Natural killer cell treated with Interleukin-12 subunit alpha and Interleukin-12 subunit beta and Interleukin-15 and Interleukin-18, amount 100 ng/mL, for 72 hours (primary cell): ENCODE data around the gene CPHXL. TPM values are rescaled to one million over a fixed set of nuclear protein-coding genes. Genes with fewer than 3 reads are reported as not detected.

Experiments used
- ATAC-seq, 2 donors: fragments of 150-1000 bp; cut with Tn5 transposase in 1 of 2; sonication (Bioruptor Pico), chemical (Tn5 transposase) in 1 of 2; 2 replicates each; pipeline ENCODE4 v1.10.0; 2021
- DNase-seq: peaks from one replicate; pipeline ENCODE4 v3.0.0; 2022; ENCODE audit warnings: low spot score
- H3K27ac Mint-ChIP-seq, 2 donors: 1 replicate in 1 of 2; 2 replicates in 1 of 2; pipeline ENCODE4 v1.8.0; 2022; ENCODE audit warnings: mixed read lengths in 2 of 2, mild to moderate bottlenecking in 1 of 2, moderate library complexity in 1 of 2
- H3K27me3 Mint-ChIP-seq, 2 donors: 1 replicate in 1 of 2; 2 replicates in 1 of 2; pipeline ENCODE4 v1.8.0; 2022; ENCODE audit warnings: mixed read lengths in 2 of 2
- H3K36me3 Mint-ChIP-seq: one replicate; pipeline ENCODE4 v1.8.0; 2022; ENCODE audit warnings: mixed read lengths
- H3K4me1 Mint-ChIP-seq, 2 donors: 1 replicate in 1 of 2; 2 replicates in 1 of 2; pipeline ENCODE4 v1.8.0; 2022; ENCODE audit warnings: low read depth in 2 of 2, mixed read lengths in 2 of 2, mild to moderate bottlenecking in 1 of 2
- H3K4me3 Mint-ChIP-seq: one replicate; pipeline ENCODE4 v1.8.0; 2022; ENCODE audit warnings: mixed read lengths
- H3K9me3 Mint-ChIP-seq: 2 replicates; pipeline ENCODE4 v1.8.0; 2022; ENCODE audit warnings: mixed read lengths
- total RNA-seq, 2 donors: library from RNA; stranded (reverse); gene quantifications; one replicate each; pipeline ENCODE4 v1.2.3, GENCODE V29; 2022

The CPHXL gene
- not detected for total RNA-seq

- H3K4me1 Mint-ChIP-seq = no peaks in the 10 kb centered on the region
- ATAC-seq = no peak
- H3K4me3 Mint-ChIP-seq = no peak within 1 kb of the TSS
- H3K27ac Mint-ChIP-seq = no peak within 1 kb of the TSS
- peaks cover 0 to 9% of the 10 kb centered on the region in 2 donors for H3K27me3 Mint-ChIP-seq
- peaks cover 8% of the 10 kb centered on the region for H3K9me3 Mint-ChIP-seq
- DNase-seq = no peak
- peaks cover 5% of the 10 kb centered on the region for H3K36me3 Mint-ChIP-seq
Measured at GRCh38 chr16:75726390-75726789, at the start of gene CPHXL. TSS of gene CPHXL (minus strand) at chr16:75726490. CDS start at chr16:75726442, 48 bp downstream.

GRCh38 chr16:75774197-75774596, 47.9 kb upstream of the CPHXL start:
- Mint-ChIP-seq H3K27ac (no peak overlapping the region), H3K27me3 (peaks cover 20 to 42% of the 10 kb centered on the region in 2 donors), H3K4me3 (no peak overlapping the region), H3K36me3 (no peaks in the 10 kb centered on the region), H3K4me1 (no peaks in the 10 kb centered on the region), H3K9me3 (no peaks in the 10 kb centered on the region)
- no peak for DNase-seq
- ATAC-seq = no peak

DNA sequence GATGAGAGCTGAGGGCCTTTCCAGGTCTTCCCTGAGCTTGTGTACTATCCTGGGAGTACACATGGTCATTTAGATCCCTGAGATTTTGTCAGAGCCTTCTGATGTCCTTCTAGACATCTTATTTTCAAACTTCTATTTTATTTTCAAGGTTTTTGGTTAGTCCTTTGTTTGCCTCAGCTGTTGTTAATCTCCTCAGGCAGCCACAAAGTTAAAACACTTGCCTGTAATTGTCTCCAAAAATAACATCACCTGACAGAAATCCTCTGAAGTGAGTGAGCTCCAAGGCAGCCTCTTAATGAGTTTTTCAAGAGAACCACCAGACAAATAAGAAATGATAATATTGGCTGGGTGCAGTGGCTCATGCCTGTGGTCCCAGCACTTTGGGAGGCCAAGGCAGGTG, 43.8 kb upstream of the CPHXL start:
- no peaks in the 10 kb centered on the region for H3K4me1 Mint-ChIP-seq
- H3K27ac Mint-ChIP-seq = no peak overlapping the region
- H3K27me3 Mint-ChIP-seq = peaks cover 11 to 20% of the 10 kb centered on the region in 2 donors
- H3K36me3 Mint-ChIP-seq = no peaks in the 10 kb centered on the region
- no peaks in the 10 kb centered on the region for H3K9me3 Mint-ChIP-seq
- DNase-seq = no peak
- H3K4me3 Mint-ChIP-seq = no peak overlapping the region
- ATAC-seq = no peak

GRCh38 chr16:75764154-75764768, 38.0 kb upstream of the CPHXL start:
- ATAC-seq = peak; percentile 75 to 77
- H3K9me3 Mint-ChIP-seq = no peaks in the 10 kb centered on the region
- DNase-seq = no peak
- no peak overlapping the region for H3K27ac Mint-ChIP-seq
- H3K27me3 Mint-ChIP-seq = peaks cover 8 to 18% of the 10 kb centered on the region in 2 donors
- H3K4me3 Mint-ChIP-seq = no peak overlapping the region
- H3K36me3 Mint-ChIP-seq = no peaks in the 10 kb centered on the region
- H3K4me1 Mint-ChIP-seq = no peaks in the 10 kb centered on the region

GRCh38 chr16:75763204-75763603, 36.9 kb upstream of the CPHXL start:
- H3K4me1 Mint-ChIP-seq = peaks cover 3 to 6% of the 10 kb centered on the region in 2 donors
- H3K4me3 Mint-ChIP-seq = no peak overlapping the region
- H3K9me3 Mint-ChIP-seq = no peaks in the 10 kb centered on the region
- DNase-seq = no peak
- H3K27ac Mint-ChIP-seq = no peak overlapping the region
- peaks cover 11 to 18% of the 10 kb centered on the region in 2 donors for H3K27me3 Mint-ChIP-seq
- ATAC-seq = no peak
- H3K36me3 Mint-ChIP-seq = no peaks in the 10 kb centered on the region

DNA sequence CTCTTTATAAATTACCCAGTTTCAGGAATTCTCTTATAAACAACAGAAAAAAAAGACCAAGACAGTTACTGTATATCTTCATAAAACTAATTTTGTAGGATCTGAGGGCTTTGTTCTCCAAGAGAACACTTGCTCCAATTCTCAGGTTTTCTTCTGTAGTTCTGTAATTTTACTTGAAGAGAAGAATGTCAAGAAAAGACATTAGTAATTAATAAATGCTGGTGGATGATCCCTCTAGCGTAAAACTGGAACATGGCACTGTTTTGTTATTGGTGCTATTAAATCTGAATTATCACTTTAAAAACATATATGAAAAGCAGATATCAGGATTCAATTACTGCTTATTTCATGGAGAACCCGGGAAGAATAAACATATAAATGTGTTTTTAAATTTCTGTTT, 36.5 kb upstream of the CPHXL start:
- no peak for DNase-seq

GRCh38 chr16:75761108-75761507, 34.8 kb upstream of the CPHXL start:
- Mint-ChIP-seq H3K9me3 (no peaks in the 10 kb centered on the region), H3K27ac (no peak overlapping the region), H3K4me1 (peaks cover 5 to 7% of the 10 kb centered on the region in 2 donors), H3K4me3 (no peak overlapping the region), H3K27me3 (peaks cover 9 to 25% of the 10 kb centered on the region in 2 donors), H3K36me3 (no peaks in the 10 kb centered on the region)
- DNase-seq = no peak
- ATAC-seq = no peak

More for the DNA sequence above, 36.5 kb upstream of the CPHXL start:
- Mint-ChIP-seq H3K4me3 (no peak overlapping the region), H3K9me3 (no peaks in the 10 kb centered on the region), H3K36me3 (no peaks in the 10 kb centered on the region), H3K27me3 (peaks cover 11 to 18% of the 10 kb centered on the region in 2 donors), H3K27ac (no peak overlapping the region), H3K4me1 (peaks cover 5 to 7% of the 10 kb centered on the region in 2 donors)
- ATAC-seq = no peak

GRCh38 chr16:75760018-75760519, 33.8 kb upstream of the CPHXL start:
- no peak for DNase-seq
- no peak for ATAC-seq
- Mint-ChIP-seq H3K9me3 (no peaks in the 10 kb centered on the region), H3K27ac (no peak overlapping the region), H3K27me3 (peaks cover 9 to 24% of the 10 kb centered on the region in 2 donors), H3K4me3 (no peak overlapping the region), H3K4me1 (peaks cover 5 to 7% of the 10 kb centered on the region in 2 donors), H3K36me3 (no peaks in the 10 kb centered on the region)

- no peak overlapping the region for H3K4me3 Mint-ChIP-seq
- H3K36me3 Mint-ChIP-seq = no peaks in the 10 kb centered on the region
- H3K4me1 Mint-ChIP-seq = peaks cover 5 to 7% of the 10 kb centered on the region in 2 donors
- H3K27ac Mint-ChIP-seq = no peak overlapping the region
- ATAC-seq (peak in 1 of 2 donors; percentile 67), DNase-seq (no peak)
- H3K27me3 Mint-ChIP-seq = peaks cover 9 to 21% of the 10 kb centered on the region in 2 donors
- no peaks in the 10 kb centered on the region for H3K9me3 Mint-ChIP-seq
Measured at GRCh38 chr16:75758215-75758614, 31.9 kb upstream of the CPHXL start.

GRCh38 chr16:75754141-75754540, 27.9 kb upstream of the CPHXL start:
- no peaks in the 10 kb centered on the region for H3K36me3 Mint-ChIP-seq
- ATAC-seq = no peak
- no peak overlapping the region for H3K27ac Mint-ChIP-seq
- DNase-seq = no peak
- peaks cover 5 to 6% of the 10 kb centered on the region in 2 donors for H3K4me1 Mint-ChIP-seq
- no peaks in the 10 kb centered on the region for H3K9me3 Mint-ChIP-seq
- no peak overlapping the region for H3K4me3 Mint-ChIP-seq
- H3K27me3 Mint-ChIP-seq = peaks cover 6 to 18% of the 10 kb centered on the region in 2 donors

DNA sequence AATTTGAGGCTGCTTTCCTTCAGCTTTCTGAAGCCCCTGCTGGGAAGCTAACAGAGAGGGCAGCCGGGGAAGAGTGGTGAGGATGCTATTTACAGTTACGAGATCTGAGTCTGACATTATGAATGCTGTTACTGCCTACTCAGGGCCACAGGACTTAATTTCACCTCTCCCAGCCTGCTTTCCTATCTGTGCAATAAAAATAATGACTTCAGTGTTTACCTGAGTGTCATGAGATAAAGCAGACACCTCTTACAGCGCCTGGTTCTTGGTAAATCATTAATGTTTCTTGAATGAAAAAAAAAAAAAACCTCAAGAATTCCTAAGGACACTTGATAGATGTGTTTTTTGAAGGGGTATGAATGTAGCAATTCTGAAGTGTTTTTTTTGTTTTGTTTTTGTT, 24.2 kb upstream of the CPHXL start:
- ATAC-seq = no peak
- Mint-ChIP-seq H3K27ac (no peak overlapping the region), H3K27me3 (peaks cover 12 to 32% of the 10 kb centered on the region in 2 donors), H3K4me3 (no peak overlapping the region), H3K9me3 (no peaks in the 10 kb centered on the region), H3K36me3 (no peaks in the 10 kb centered on the region), H3K4me1 (no peaks in the 10 kb centered on the region)
- DNase-seq = no peak

- Mint-ChIP-seq H3K4me1 (no peaks in the 10 kb centered on the region), H3K9me3 (peaks cover 2% of the 10 kb centered on the region), H3K4me3 (no peak overlapping the region), H3K36me3 (peaks cover 16% of the 10 kb centered on the region), H3K27ac (no peak overlapping the region), H3K27me3 (peaks cover 12 to 41% of the 10 kb centered on the region in 2 donors)
- DNase-seq (no peak), ATAC-seq (no peak)
Measured at GRCh38 chr16:75746359-75746758, 20.1 kb upstream of the CPHXL start.

GRCh38 chr16:75745823-75746222, 19.5 kb upstream of the CPHXL start:
- H3K9me3 Mint-ChIP-seq = peaks cover 2% of the 10 kb centered on the region
- DNase-seq (no peak), ATAC-seq (no peak)
- peaks cover 12 to 41% of the 10 kb centered on the region in 2 donors for H3K27me3 Mint-ChIP-seq
- no peaks in the 10 kb centered on the region for H3K4me1 Mint-ChIP-seq
- H3K27ac Mint-ChIP-seq = no peak overlapping the region
- no peak overlapping the region for H3K4me3 Mint-ChIP-seq
- peaks cover 16% of the 10 kb centered on the region for H3K36me3 Mint-ChIP-seq

GRCh38 chr16:75745242-75745641, 19.0 kb upstream of the CPHXL start:
- H3K4me1 Mint-ChIP-seq = no peaks in the 10 kb centered on the region
- DNase-seq (no peak), ATAC-seq (no peak)
- peaks cover 2% of the 10 kb centered on the region for H3K9me3 Mint-ChIP-seq
- no peak overlapping the region for H3K27ac Mint-ChIP-seq
- H3K27me3 Mint-ChIP-seq = peaks cover 12 to 41% of the 10 kb centered on the region in 2 donors
- peaks cover 16% of the 10 kb centered on the region for H3K36me3 Mint-ChIP-seq
- no peak overlapping the region for H3K4me3 Mint-ChIP-seq
